H4 (cell line): ENCODE data around the gene CDK18. TPM values are rescaled to one million over a fixed set of nuclear protein-coding genes. Genes with fewer than 3 reads are reported as not detected.

Experiments
- DNase-seq: peaks from one replicate; pipeline ENCODE4 v3.0.0-alpha.2; 2015; ENCODE audit warnings: low spot score
- total RNA-seq: library from RNA; depleted of rRNA; stranded (reverse); fragments of >200 nt; shearing (Covaris generic); gene quantifications from 2 replicates; pipeline ENCODE4 v1.2.3, GENCODE V29; 2014

Gene CDK18
- total RNA-seq, 1 experiment from 2014 or later = 4.4 TPM

DNA sequence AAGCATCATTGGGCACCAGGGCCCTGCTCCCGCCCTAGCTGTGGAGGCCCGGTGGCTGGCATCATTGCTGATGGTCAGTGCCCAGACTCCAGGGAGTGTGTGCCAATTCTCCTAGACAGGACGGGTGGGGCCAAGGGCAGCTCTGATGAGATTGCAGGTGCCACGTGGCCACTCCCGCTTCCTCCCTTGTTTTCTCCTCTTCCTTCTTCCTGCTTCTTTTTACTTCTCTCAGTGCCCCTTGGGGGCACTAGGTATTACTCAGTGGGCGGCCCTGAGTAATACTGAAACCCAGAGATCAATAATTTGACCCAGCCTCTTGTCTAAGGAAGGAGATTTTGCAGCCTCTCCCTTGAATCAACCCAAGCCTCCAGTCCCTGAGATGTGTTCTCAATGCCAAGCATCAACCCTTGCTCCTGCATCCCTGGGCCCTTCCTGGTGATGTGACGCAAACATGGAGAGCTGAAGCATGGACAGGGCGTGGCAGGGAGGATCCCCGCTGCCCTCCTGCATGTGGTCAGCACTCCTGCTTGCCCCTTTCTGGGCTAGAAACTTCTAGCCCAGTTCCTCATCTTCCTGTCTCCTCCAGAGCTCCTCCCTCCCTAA lies 32.4 kb downstream of the CDK18 start:
- DNase-seq = no peak

DNA sequence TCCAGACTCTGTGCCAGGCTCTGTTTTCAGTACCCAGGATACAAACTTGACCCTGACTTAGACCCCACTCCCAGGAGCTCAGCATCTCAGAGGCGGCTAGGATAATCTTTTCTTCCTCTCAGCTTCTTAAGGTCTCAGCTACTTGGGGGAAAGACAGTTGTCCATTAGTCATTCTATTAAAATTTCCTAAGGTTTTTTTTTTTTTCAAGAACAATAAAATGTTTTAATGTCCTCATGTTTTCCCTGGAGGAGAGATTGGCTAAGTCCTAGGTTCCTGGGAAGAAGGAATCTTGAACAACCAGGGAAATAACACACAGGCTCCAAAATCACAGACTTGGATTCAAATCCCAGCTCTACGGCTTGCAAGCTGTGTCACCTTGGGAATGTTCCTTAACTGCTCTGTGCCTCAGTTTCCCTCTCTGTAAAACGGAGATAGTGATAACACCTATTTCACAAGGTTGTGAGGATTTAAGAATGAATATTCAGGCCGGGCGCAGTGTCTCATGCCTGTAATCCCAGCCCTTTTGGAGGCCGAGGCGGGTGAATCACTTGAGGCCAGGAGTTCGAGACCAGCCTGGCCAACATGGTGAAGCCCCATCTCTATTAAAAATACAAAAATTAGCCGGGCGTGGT lies 33.0 kb downstream of the CDK18 start:
- no peak for DNase-seq

DNA sequence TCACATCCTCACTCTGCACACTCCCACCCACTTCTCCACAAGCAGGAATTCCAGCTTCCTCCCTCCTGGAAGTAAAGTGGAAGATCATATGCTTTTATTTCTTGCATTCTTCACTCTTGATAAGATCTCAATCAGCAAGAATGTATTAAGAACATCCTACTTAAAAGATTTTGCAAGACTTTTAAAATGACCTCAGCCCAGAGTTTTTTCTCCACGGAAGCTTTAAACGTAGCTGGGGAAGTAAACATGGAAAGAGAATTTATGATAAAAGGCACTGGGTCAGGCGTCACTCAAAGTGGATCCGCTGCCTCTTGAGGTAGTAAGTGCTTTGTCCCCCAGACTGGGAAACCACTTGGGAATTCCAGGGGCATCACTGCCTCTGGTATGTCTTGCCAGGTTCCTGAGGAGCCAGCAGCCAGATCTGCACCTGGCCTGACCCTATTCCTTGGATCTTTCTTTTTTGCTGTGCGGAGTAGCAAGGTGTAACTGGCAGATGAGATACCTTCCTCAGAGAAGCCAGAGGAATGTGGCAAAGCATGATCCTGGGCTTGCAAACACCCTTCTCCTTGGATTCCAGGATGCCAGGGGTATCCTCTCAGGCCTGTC lies 33.9 kb downstream of the CDK18 start:
- no peak for DNase-seq

- DNase-seq = no peak
These were observed 36.9 kb downstream of the CDK18 start for GRCh38 chr1:205541161-205541886.

GRCh38 chr1:205542367-205542766 lies 37.9 kb downstream of the CDK18 start:
- DNase-seq = no peak

- peak; percentile 76 for DNase-seq
These were observed 39.2 kb downstream of the CDK18 start for GRCh38 chr1:205543351-205544301.

DNA sequence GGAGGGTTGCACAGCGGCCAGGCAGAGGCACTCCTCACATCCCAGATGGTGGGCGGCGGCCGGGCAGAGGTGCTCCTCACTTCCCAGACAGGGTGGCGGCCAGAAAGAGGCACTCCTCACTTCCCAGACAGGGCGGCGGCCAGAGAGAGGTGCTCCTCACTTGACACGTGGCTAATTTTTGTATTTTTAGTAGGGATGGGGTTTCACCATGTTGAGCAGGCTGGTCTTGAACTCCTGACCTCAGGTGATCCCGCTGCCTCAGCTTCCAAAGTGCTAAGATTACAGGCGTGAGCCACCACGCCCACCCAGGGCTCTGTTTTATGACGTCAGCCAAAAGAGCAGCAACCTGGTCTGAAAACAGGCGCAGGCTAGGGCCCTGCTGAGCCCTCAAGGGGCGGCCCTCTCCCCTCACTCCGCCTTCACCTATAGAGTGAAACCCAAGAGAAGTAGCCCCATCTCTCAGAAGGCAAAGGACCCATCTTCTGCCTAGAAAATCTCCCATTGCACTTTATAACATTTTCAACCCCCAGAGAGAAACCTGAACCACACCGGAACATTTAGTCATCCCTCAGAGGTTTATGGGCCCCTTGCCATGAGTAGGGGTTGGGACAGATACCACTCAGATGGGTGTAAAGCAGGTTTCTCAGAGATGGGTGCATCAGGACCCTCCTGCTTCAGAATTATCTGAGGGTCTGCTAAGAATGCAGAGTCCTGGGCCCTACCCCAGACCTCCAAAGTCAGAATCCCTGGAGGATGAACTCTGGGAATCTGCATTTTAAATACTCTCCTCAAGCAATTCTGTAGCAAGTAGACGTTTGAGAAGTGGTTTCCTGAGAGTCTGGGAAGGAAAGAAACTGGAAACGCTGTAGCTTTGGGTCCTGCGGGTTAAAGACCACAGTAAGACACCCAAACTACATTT lies 40.8 kb downstream of the CDK18 start:
- no peak for DNase-seq

GRCh38 chr1:205545991-205546390 lies 41.5 kb downstream of the CDK18 start:
- no peak for DNase-seq

- DNase-seq = no peak
These were observed 42.1 kb downstream of the CDK18 start for GRCh38 chr1:205546541-205546940.

DNA sequence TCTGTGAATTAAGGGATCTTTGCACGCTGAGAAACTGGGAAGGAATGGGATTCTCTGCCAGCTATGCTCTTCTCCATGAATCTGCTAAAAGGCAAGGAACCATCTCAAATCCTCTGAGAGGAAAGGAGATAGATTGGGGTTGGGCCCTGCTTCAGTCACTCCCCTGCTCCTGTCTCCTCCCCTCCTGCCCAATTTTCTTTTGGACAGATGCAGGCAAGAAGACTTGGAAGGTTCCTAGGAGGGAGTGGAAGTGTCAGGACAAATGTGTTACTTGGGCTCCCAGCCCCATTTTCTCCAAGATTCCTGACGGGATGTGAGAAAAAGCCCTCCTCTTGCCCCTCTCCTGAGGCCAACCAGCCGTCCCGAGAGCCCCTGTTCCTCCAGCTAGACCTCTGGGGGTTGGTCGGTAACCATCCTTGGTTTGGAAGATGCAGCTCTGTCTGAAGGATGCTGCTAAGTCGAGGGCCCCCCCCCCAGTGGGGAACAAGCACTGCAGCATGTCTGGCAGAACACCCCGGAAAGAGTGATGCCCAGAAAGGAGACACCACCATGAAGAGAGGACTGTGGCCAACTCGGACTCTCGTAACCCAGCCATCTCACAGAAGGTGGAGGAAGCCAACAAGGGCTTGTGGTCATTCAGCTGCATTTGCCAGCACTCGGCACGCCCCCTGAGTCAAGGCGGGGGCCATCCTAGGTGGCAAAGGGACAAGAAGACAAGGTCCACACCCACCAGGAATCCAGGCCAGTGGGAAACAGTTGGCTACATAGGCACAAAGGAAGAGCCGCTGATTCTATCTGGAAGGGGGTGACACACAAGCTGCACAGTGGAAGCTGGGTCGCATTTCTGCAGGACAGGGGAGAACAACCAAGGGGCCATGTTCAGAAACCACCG lies 43.7 kb downstream of the CDK18 start:
- no peak for DNase-seq

DNA sequence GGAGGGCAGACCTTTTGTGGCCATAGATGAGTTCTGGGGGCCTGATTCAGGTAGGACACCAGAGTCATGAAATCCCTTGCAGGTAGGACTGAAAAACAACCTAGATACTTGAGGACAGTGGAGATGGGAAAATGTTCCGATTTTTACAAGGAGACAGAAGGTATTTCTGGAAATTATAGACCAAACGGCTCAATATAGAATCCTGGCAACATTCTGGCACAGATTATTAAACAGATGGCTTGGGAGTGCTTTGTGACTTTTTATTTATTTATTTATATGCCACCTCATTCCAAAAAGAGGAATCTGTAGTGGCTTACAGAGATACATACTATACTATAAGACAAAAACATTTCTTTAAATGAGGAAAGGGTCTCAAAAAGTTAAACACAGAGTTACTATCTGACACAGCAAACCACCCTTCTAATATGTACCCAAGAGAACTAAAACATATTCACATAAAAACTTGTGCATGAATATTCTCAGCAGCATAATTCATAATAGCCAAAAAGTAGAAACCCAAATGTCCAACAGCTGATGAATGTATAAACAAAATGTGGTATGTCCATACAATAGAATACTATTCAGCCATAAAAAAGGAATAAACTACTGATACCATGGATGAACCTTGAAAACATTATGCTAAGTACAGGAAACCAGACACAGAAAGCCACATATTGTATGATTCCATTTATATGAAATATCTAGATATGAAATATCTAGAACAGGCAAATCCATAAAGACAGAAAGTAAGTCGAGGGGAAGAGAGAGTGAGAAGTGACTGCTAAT lies 49.8 kb downstream of the CDK18 start:
- no peak for DNase-seq

GRCh38 chr1:205561501-205562203 lies 57.2 kb downstream of the CDK18 start:
- no peak for DNase-seq

DNA sequence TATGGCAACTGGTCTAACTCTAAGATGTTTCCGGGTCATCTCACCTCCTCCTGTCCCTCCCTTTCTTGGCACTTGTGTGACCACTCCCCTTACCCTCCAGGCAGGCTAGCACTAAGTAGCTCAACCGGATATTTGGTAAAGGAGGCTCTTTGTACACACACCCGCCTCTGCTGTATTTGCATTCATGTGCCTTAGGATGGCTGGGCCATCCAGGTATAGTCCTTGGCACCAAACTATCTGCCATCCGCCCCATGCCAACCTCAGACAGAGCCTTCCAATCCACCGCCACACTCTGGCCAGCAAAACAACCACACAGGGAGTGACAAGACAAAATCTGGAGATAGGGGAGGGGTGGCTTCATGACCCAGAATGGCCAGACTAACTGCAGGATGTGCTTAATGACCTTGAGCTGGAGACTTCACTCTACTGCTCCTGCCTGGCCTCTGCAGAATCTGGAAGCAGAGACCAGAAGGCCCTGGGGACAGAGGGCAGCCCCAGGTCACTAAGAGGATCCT lies 59.5 kb downstream of the CDK18 start:
- DNase-seq = no peak

GRCh38 chr1:205565799-205566198 lies 61.3 kb downstream of the CDK18 start:
- no peak for DNase-seq

GRCh38 chr1:205567716-205568115 lies 63.2 kb downstream of the CDK18 start:
- DNase-seq = no peak

DNA sequence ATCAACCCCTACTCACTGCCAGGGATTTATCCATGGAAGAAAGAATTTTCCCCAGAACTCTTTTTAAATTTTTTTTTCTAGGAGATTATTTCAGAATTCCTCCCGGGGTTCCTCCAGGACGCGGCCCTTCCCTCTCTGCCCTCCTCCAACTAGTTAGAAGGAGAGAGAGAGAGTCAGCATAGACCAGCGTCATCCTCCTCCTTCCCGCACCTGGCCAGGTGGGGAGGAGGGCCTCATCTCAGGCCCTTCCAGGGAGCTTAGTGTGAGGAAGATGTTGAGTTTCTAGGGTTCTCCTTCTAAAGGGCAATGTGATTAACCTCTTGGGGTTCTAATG lies 63.6 kb downstream of the CDK18 start:
- DNase-seq = no peak

DNA sequence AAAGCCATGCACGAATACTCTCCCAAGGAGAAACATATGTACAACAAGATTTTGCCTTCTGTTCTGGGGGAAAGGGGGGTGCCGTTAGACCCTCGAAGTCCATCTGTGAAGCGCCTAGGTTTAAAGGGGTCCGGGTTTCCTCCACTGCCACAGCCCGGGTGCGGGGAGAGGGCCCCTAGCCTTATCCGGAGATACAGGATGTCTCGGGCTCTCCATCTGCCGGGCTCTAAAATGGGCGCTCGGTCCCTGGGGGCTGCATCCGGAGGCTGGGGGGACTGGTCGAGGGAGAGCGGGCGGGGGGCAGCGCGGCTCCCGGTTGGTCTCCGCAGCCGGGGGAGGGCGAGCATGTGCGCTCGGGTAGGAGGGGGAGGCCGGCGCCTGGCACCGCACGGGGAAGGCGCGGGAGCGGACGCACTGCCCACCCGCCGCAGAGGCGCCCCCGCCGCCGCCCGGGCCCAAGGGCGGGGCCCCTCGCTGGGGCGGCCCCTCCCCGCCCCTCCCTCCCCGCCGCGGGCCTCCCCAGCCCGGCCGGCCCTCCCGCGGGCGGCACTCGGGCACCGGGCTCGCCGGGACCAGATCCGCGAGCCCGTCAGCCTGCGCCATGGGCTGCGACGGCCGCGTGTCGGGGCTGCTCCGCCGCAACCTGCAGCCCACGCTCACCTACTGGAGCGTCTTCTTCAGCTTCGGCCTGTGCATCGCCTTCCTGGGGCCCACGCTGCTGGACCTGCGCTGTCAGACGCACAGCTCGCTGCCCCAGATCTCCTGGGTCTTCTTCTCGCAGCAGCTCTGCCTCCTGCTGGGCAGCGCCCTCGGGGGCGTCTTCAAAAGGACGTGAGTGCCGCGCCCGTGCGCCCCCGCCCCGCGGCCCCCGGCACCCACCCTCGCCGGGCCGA lies 64.2 kb downstream of the CDK18 start:
- DNase-seq = no peak
